Stimulated activated CD4-positive, alpha-beta T cell treated with anti-CD3 and anti-CD28 coated beads, Interleukin-2, amount 100 ng/mL, for 24 hours (primary cell): ENCODE data around the gene ARRDC4.
A peak's percentile ranks its signal among the peaks of the same experiment; 100 is the strongest.

Experiments used
- DNase-seq, 2 donors: peaks; one replicate each; pipeline ENCODE4 v3.0.0-alpha.2; 2020

The ARRDC4 gene

GRCh38 chr15:97960364-97961066, at the start of gene ARRDC4:
ARRDC4 (plus strand) TSS chr15:97960703; CDS start chr15:97960862, 159 bp downstream.
- peak; percentile 95 to 96 for DNase-seq

- no peak for DNase-seq
Measured at GRCh38 chr15:97914711-97915110, 45.8 kb upstream of the ARRDC4 start.

GRCh38 chr15:97915261-97915660, 45.2 kb upstream of the ARRDC4 start:
- DNase-seq: no peak

- DNase-seq: no peak
Measured at GRCh38 chr15:97921296-97921865, 39.1 kb upstream of the ARRDC4 start.

- DNase-seq: no peak
Measured at GRCh38 chr15:97929456-97930229, 30.9 kb upstream of the ARRDC4 start.

- no peak for DNase-seq
Measured at GRCh38 chr15:97930230-97930629, 30.3 kb upstream of the ARRDC4 start.

- no peak for DNase-seq
Measured at GRCh38 chr15:97931314-97931713, 29.2 kb upstream of the ARRDC4 start.

- no peak for DNase-seq
Measured at GRCh38 chr15:97933589-97933988, 26.9 kb upstream of the ARRDC4 start.

- DNase-seq: no peak
Measured at GRCh38 chr15:97940993-97941392, 19.5 kb upstream of the ARRDC4 start.

- no peak for DNase-seq
Measured at GRCh38 chr15:97941572-97941971, 18.9 kb upstream of the ARRDC4 start.

- DNase-seq: no peak
Measured at GRCh38 chr15:97944724-97945123, 15.8 kb upstream of the ARRDC4 start.

- DNase-seq: no peak
Measured at GRCh38 chr15:97947465-97948260, 12.8 kb upstream of the ARRDC4 start.

GRCh38 chr15:97953254-97953653, 7.2 kb upstream of the ARRDC4 start:
- DNase-seq: no peak

- no peak for DNase-seq
Measured at GRCh38 chr15:97953748-97954147, 6.8 kb upstream of the ARRDC4 start.

- no peak for DNase-seq
Measured at GRCh38 chr15:97955035-97955434, 5.5 kb upstream of the ARRDC4 start.

GRCh38 chr15:97955529-97955928, 5.0 kb upstream of the ARRDC4 start:
- DNase-seq: no peak

- DNase-seq: no peak
Measured at GRCh38 chr15:97959724-97960363, 659 bp upstream of the ARRDC4 start.

GRCh38 chr15:97961067-97961954, 808 bp downstream of the ARRDC4 start:
- peak in 1 of 2 donors; percentile 6 for DNase-seq

GRCh38 chr15:97962263-97962662, 1.8 kb downstream of the ARRDC4 start:
- DNase-seq: no peak

- DNase-seq: no peak
Measured at GRCh38 chr15:97963779-97964178, 3.3 kb downstream of the ARRDC4 start.

- DNase-seq: no peak
Measured at GRCh38 chr15:97966246-97966645, 5.7 kb downstream of the ARRDC4 start.
